Endothelial cell of umbilical vein (primary cell): ENCODE measurements around the gene LONRF2. TPM values are rescaled to one million over a fixed set of nuclear protein-coding genes. Genes with fewer than 3 reads are reported as not detected.

Experiments used
- BruUV-seq: library from RNA; stranded (reverse); fragments of 400-500 nt; replicated peaks from 2 replicates; lab custom pipeline; 2021; lab: Mats Ljungman, UMichigan
- CTCF ChIA-PET: fragments of 300-600, 350-600 bp; sonication (Branson Sonifier 250); formaldehyde crosslinking; loops from one replicate; lab custom pipeline; 2021; ENCODE audit warnings: antibody characterized with exemption, inconsistent platforms; lab: Charles Lee
- POLR2A ChIA-PET: fragments of 300-600, 350-600 bp; sonication (Branson Sonifier 250); formaldehyde crosslinking; loops from one replicate; lab custom pipeline; 2021; ENCODE audit warnings: antibody characterized with exemption, inconsistent platforms; lab: Charles Lee
- DNase-seq: peaks from one replicate; pipeline ENCODE4 v3.0.0-alpha.2; 2011; ENCODE audit warnings: low read depth, low spot score
- FAIRE-seq: peaks from 2 replicates; lab custom pipeline; 2011; peaks lifted over from hg19 to GRCh38; lab: Jason Lieb, UNC
- H2AFZ ChIP-seq: 2 replicates; pipeline ENCODE4 v1.6.0; 2012; ENCODE audit warnings: low read depth, low read length, control low read depth, inconsistent platforms
- H3K27ac ChIP-seq: 2 replicates; pipeline ENCODE4 v1.5.1; 2011; ENCODE audit warnings: low read depth, mild to moderate bottlenecking, control low read depth, low read length, moderate library complexity; ENCODE audit not compliant: insufficient read depth
- H3K27me3 ChIP-seq, 2 experiments: 2 replicates each; pipeline versions ENCODE4 v1.6.0 to v1.6.1; 2011; ENCODE audit warnings: low read length in 2 of 2, mixed read lengths in 1 of 2; ENCODE audit not compliant: control insufficient read depth in 2 of 2, insufficient read depth in 2 of 2
- H3K36me3 ChIP-seq, 2 experiments: 2 replicates in 1 of 2; 3 replicates in 1 of 2; pipeline ENCODE4 v1.5.1; 2011; ENCODE audit warnings: low read length in 2 of 2, mild to moderate bottlenecking in 1 of 2, moderate library complexity in 1 of 2; ENCODE audit not compliant: control insufficient read depth in 2 of 2, insufficient read depth in 2 of 2; ENCODE audit errors: extremely low read depth in 1 of 2
- H3K4me1 ChIP-seq: 3 replicates; pipeline ENCODE4 v1.5.1; 2011; ENCODE audit warnings: mild to moderate bottlenecking, low read length; ENCODE audit not compliant: control insufficient read depth, insufficient read depth; ENCODE audit errors: extremely low read depth
- H3K4me2 ChIP-seq: 2 replicates; pipeline ENCODE4 v1.6.1; 2011; ENCODE audit warnings: low read length, control low read depth, mixed read lengths; ENCODE audit not compliant: insufficient read depth
- H3K4me3 ChIP-seq, 3 experiments: fragments of 200-600 bp in 1 of 3; sonication (generic), shearing (Covaris generic) in 1 of 3; replicated peaks in 1 of 3; 2 replicates each; pipeline ENCODE4 v1.5.1; 2011 to 2016; ENCODE audit warnings: control low read depth in 3 of 3, low read length in 3 of 3, mild to moderate bottlenecking in 2 of 3, inconsistent platforms in 1 of 3, low read depth in 1 of 3, moderate library complexity in 1 of 3; ENCODE audit not compliant: insufficient read depth in 1 of 3
- H3K79me2 ChIP-seq: 2 replicates; pipeline ENCODE4 v1.6.0; 2012; ENCODE audit warnings: low read length, inconsistent platforms; ENCODE audit not compliant: control insufficient read depth, insufficient read depth
- H3K9ac ChIP-seq: replicated peaks from 2 replicates; pipeline ENCODE3; 2011; ENCODE audit warnings: low read length, control low read depth; ENCODE audit not compliant: insufficient read depth; ENCODE audit errors: extremely low read depth
- H3K9me1 ChIP-seq: replicated peaks from 3 replicates; pipeline ENCODE4 v1.6.0; 2011; ENCODE audit warnings: mild to moderate bottlenecking, low read length; ENCODE audit not compliant: control insufficient read depth, insufficient read depth; ENCODE audit errors: extremely low read depth
- H3K9me3 ChIP-seq: replicated peaks from 2 replicates; pipeline ENCODE4 v1.5.1; 2012; ENCODE audit warnings: low read length, inconsistent platforms; ENCODE audit not compliant: control insufficient read depth, insufficient read depth
- H4K20me1 ChIP-seq: replicated peaks from 2 replicates; pipeline ENCODE3; 2011; ENCODE audit warnings: mild to moderate bottlenecking, low read length; ENCODE audit not compliant: control insufficient read depth, insufficient read depth; ENCODE audit errors: extremely low read depth
- EZH2 ChIP-seq: IDR thresholded peaks from 2 replicates; pipeline ENCODE4 v1.6.1; 2012; ENCODE audit warnings: borderline replicate concordance, low read depth, mild to moderate bottlenecking, moderate library complexity, low read length, inconsistent platforms; ENCODE audit not compliant: severe bottlenecking
- FOS ChIP-seq: IDR thresholded peaks from 2 replicates; pipeline ENCODE4 v1.6.1; 2011; ENCODE audit warnings: mild to moderate bottlenecking, low read length, moderate library complexity, borderline replicate concordance; ENCODE audit not compliant: insufficient read depth
- GATA2 ChIP-seq: IDR thresholded peaks from 2 replicates; pipeline ENCODE4 v1.7.0; 2011; ENCODE audit warnings: low read depth, mild to moderate bottlenecking, moderate library complexity, mixed read lengths, low read length; ENCODE audit not compliant: insufficient read length, insufficient read depth
- JUN ChIP-seq: IDR thresholded peaks from 2 replicates; pipeline ENCODE4 v1.6.1; 2011; ENCODE audit warnings: borderline replicate concordance, low read depth; ENCODE audit not compliant: insufficient read length, insufficient read depth
- MYC ChIP-seq: IDR thresholded peaks from one replicate; pipeline ENCODE4 v1.6.1; 2011; ENCODE audit warnings: mild to moderate bottlenecking, low read depth, low read length
- POLR2A ChIP-seq: IDR thresholded peaks from 2 replicates; pipeline ENCODE4 v1.6.1; 2012; ENCODE audit warnings: low read depth, mild to moderate bottlenecking, control low read depth, low read length
- POLR2AphosphoS5 ChIP-seq: IDR thresholded peaks from 2 replicates; pipeline ENCODE4 v1.6.1; 2012; ENCODE audit warnings: low read depth, mild to moderate bottlenecking, control low read depth, low read length, moderate library complexity; ENCODE audit not compliant: insufficient read depth
- dilution Hi-C: fragments of 300-500 bp; cut with MboI; formaldehyde crosslinking; loops from one replicate; pipeline ENCODE4 v1.15.0; 2019; ENCODE audit warnings: low sequenced_read_pairs; ENCODE audit not compliant: extremely low pct_ligation_motif_present
- intact Hi-C: fragments of 100-400 bp; cut with micrococcal nuclease; formaldehyde crosslinking; loops from one replicate; pipeline ENCODE4 v1.10.0; 2022
- polyA plus RNA-seq, 4 experiments: library from polyadenylated mRNA; depleted of rRNA in 3 of 4; stranded (reverse) in 3 of 4; unstranded in 1 of 4; fragments of >200 nt; gene quantifications; 2 replicates each; pipeline versions ENCODE4 v1.2.1 to v1.2.3, GENCODE V29; 2011 to 2012; ENCODE audit warnings: missing spikeins in 1 of 4
- total RNA-seq: library from RNA; stranded (reverse); gene quantifications from 2 replicates; pipeline ENCODE4 v1.2.3, GENCODE V29; 2021
- TF ChIP-seq, protein P1 (sequence below): IDR thresholded peaks from 2 replicates; pipeline ENCODE4 v1.6.1; 2011; ENCODE audit not compliant: insufficient read depth, insufficient read length
- TF ChIP-seq, protein P2 (sequence below), 2 donors: IDR thresholded peaks; 1 replicate in 1 of 2; 2 replicates in 1 of 2; pipeline ENCODE4 v1.5.1; 2011; ENCODE audit warnings: low read length in 2 of 2, mild to moderate bottlenecking in 2 of 2, moderate library complexity in 2 of 2, control low read depth in 1 of 2, inconsistent platforms in 1 of 2, low read depth in 1 of 2; ENCODE audit not compliant: insufficient read depth in 1 of 2; ENCODE audit errors: extremely low read depth in 1 of 2

LONRF2 gene
- total and polyA plus RNA-seq, 2 donors (not counting 3 experiments of a cell fraction or from before 2014, with no cell fraction given): 0.03 TPM; not detected in 1

DNA sequence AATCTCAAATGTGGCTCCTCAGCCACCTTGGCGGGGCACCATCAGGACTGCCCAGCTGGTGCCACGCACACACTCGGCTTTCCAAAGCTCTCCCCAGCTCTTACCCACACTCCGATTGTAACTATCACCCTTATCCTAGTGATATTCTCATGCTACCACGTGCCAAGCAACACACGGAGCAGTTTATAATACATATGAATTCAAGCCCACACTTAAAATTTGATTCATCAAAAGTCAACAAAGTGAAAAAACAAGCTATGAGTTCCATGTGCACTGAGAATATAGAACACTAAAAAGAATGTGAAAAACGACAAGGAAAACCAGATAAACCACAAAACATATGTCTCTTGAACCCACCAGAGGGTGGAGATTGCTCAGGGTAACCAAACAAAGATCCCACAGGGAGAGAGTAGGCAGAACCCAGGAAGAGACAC is 31.6 kb downstream of the LONRF2 start:
- H4K20me1 ChIP-seq: no peaks in the 10 kb centered on the region
- peaks cover 11% of the 10 kb centered on the region for H3K4me1 ChIP-seq
- ChIA-PET POLR2A (no interaction called here), CTCF (interaction anchor here (0.8 to 3.4 kb wide), 8 partner anchors 9 to 472 kb away, joined by 3 to 36 read pairs (median 4); no protein-coding TSS in a partner anchor)
- no peak overlapping the region for H3K9ac ChIP-seq
- no peak for FAIRE-seq
- H3K27ac ChIP-seq: no peak overlapping the region
- H3K9me1 ChIP-seq: no peaks in the 10 kb centered on the region
- TF ChIP-seq MYC (no peak), POLR2AphosphoS5 (no peak), JUN (no peak), GATA2 (no peak), POLR2A (no peak), EZH2 (no peak), FOS (no peak)
- TF ChIP-seq, protein P1, sequence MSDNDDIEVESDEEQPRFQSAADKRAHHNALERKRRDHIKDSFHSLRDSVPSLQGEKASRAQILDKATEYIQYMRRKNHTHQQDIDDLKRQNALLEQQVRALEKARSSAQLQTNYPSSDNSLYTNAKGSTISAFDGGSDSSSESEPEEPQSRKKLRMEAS: no peak
- TF ChIP-seq, protein P2, sequence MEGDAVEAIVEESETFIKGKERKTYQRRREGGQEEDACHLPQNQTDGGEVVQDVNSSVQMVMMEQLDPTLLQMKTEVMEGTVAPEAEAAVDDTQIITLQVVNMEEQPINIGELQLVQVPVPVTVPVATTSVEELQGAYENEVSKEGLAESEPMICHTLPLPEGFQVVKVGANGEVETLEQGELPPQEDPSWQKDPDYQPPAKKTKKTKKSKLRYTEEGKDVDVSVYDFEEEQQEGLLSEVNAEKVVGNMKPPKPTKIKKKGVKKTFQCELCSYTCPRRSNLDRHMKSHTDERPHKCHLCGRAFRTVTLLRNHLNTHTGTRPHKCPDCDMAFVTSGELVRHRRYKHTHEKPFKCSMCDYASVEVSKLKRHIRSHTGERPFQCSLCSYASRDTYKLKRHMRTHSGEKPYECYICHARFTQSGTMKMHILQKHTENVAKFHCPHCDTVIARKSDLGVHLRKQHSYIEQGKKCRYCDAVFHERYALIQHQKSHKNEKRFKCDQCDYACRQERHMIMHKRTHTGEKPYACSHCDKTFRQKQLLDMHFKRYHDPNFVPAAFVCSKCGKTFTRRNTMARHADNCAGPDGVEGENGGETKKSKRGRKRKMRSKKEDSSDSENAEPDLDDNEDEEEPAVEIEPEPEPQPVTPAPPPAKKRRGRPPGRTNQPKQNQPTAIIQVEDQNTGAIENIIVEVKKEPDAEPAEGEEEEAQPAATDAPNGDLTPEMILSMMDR (IDR thresholded peaks at IDR 0.05; ENCODE audit: extremely low read depth in 1 of 2, insufficient read depth in 1 of 2, low read depth in 1 of 2, low read length in 2 of 2): no peak
- no peak overlapping the region for H3K4me2 ChIP-seq
- no peaks in the 10 kb centered on the region for H3K79me2 ChIP-seq
- no peak for DNase-seq
- intact Hi-C loops: no loop called here
- dilution Hi-C loops: no loop called here
- H3K27me3 ChIP-seq: peaks cover 4 to 7% of the 10 kb centered on the region in 2 experiments
- H3K9me3 ChIP-seq: no peaks in the 10 kb centered on the region
- BruUV-seq: no TSS peak
- H3K36me3 ChIP-seq: no peaks in the 10 kb centered on the region
- no peak overlapping the region for H3K4me3 ChIP-seq
- H2AFZ ChIP-seq: no peak overlapping the region
